Loucy (cell line): ENCODE measurements around the gene CACNA1A.

ENCODE experiments used
- CTCF ChIP-seq: fragments of 200-600 bp; sonication (generic); conservative IDR thresholded peaks from 2 replicates; pipeline ENCODE4 v1.5.1; 2014; ENCODE audit warnings: mild to moderate bottlenecking, antibody characterized with exemption, low read length
- EZH2phosphoT487 ChIP-seq: fragments of 200-600 bp; IDR thresholded peaks from 2 replicates; pipeline ENCODE4 v1.6.1; 2018; ENCODE audit warnings: antibody characterized with exemption, mild to moderate bottlenecking, moderate library complexity, borderline replicate concordance

GRCh38 chr19:13214036-13214730 lies 292.1 kb downstream of the CACNA1A start:
- no peak for TF ChIP-seq CTCF
- TF ChIP-seq EZH2phosphoT487: no peak
